Measurements from ENCODE around the gene SLC23A2.

- TF ChIP-seq POLR2AphosphoS5 (IDR thresholded peaks at IDR 0.05; ENCODE audit: low read depth, low read length) (no peak), TAF1 (IDR thresholded peaks at IDR 0.05; ENCODE audit: borderline replicate concordance, low read depth, low read length) (no peak), POLR2A (IDR thresholded peaks at IDR 0.05; ENCODE audit: low read depth, low read length) (no peak)
Observed at GRCh38 chr20:4936392-4936850, 64.9 kb downstream of the SLC23A2 start.

Data from GM12892 (cell line).